Vagina (tissue), 2 donors: ENCODE measurements around the gene FAM171A1.

Experiments used
- POLR2AphosphoS5 ChIP-seq, 2 donors: sonication (generic); formaldehyde crosslinking; IDR thresholded peaks; one replicate each; pipeline ENCODE4 v1.9.0; 2017; ENCODE audit warnings: antibody characterized with exemption in 2 of 2, mild to moderate bottlenecking in 2 of 2, low read depth in 1 of 2; ENCODE audit not compliant: insufficient read depth in 1 of 2
- TF ChIP-seq, protein P1 (sequence below), 3 experiments: fragments of 450-650 bp in 2 of 3; fragments of 200-600 bp in 1 of 3; sonication (generic) in 1 of 3; IDR thresholded peaks; one replicate each; pipeline ENCODE4 v1.5.1; 2017 to 2019; ENCODE audit warnings: antibody characterized with exemption in 3 of 3, mild to moderate bottlenecking in 2 of 3, moderate library complexity in 2 of 3

DNA sequence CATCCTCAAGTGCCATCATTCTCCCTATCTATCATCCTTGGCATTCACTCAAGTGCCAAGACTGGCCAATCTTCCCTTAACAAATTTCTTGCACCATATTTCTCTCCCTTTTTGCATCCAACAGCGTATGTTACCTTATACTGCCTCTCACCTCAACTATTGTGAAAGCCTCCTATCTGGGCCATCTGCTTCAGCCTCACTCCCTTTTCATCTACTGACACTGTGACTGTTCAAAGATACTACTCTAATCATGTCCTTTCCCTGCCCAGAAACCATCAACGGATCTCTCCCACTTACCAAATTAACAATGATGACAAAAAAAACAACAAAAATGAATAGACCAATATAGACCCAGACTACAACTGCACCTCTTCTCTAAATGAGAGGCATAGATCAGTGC, 112.0 kb downstream of the FAM171A1 start:
- TF ChIP-seq, protein P1, sequence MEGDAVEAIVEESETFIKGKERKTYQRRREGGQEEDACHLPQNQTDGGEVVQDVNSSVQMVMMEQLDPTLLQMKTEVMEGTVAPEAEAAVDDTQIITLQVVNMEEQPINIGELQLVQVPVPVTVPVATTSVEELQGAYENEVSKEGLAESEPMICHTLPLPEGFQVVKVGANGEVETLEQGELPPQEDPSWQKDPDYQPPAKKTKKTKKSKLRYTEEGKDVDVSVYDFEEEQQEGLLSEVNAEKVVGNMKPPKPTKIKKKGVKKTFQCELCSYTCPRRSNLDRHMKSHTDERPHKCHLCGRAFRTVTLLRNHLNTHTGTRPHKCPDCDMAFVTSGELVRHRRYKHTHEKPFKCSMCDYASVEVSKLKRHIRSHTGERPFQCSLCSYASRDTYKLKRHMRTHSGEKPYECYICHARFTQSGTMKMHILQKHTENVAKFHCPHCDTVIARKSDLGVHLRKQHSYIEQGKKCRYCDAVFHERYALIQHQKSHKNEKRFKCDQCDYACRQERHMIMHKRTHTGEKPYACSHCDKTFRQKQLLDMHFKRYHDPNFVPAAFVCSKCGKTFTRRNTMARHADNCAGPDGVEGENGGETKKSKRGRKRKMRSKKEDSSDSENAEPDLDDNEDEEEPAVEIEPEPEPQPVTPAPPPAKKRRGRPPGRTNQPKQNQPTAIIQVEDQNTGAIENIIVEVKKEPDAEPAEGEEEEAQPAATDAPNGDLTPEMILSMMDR (IDR thresholded peaks at IDR 0.05), result no peak
- no peak for TF ChIP-seq POLR2AphosphoS5 (IDR thresholded peaks at IDR 0.05; ENCODE audit: insufficient read depth in 1 of 2, low read depth in 1 of 2)
